GM18951 (cell line): Measurements from ENCODE around the gene AZU1.

Experiments used
- POLR2A ChIP-seq: IDR thresholded peaks from 4 replicates; pipeline ENCODE4 v1.6.1; 2011; ENCODE audit warnings: mild to moderate bottlenecking; ENCODE audit not compliant: insufficient read length, insufficient read depth; ENCODE audit errors: extremely low read depth
- in situ Hi-C: fragments of 300-500 bp; cut with MboI; formaldehyde crosslinking; loops from one replicate; pipeline ENCODE4 v1.12.0; 2022; ENCODE audit warnings: low sequenced_read_pairs, mixed read lengths, inconsistent platforms; ENCODE audit not compliant: unreplicated experiment

Gene AZU1

DNA sequence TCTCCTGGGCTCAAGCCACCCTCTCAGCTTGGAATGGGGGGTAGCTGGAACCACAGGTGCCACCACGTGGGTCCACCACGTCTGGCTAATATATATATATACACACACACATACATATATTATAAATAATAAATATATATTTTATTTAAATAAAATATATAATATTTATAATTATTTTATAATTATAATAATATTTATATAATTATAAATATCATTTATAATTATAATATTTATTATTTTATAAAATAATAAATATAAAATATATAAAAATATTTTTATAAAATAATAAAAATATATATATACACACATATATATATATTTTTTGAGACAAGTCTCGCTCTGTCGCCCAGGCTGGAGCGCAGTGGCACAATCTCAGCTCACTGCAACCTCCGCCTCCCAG is 26.9 kb downstream of the AZU1 start:
- TF ChIP-seq POLR2A = no peak
- in situ Hi-C loops = no loop called here

DNA sequence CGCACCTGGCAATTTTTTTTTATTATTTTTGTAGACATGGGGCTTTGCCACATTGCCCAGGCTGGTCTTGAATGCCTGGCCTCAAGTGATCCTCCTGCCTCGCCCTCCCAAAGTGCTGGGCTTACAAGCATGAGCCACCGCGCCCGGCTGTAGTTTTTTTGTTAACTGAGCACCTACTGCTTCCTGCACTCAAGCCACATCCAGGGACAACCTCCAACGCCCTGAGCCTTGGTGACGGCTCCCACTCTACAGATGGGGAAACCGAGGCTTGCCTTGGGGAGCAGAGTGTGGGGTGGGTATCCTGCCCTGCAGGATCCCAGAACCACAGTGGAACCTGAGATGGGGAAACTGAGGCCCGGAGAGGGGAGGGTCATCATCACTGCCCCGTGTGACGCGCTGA is 27.5 kb downstream of the AZU1 start:
- in situ Hi-C loops = no loop called here
- no peak for TF ChIP-seq POLR2A

DNA sequence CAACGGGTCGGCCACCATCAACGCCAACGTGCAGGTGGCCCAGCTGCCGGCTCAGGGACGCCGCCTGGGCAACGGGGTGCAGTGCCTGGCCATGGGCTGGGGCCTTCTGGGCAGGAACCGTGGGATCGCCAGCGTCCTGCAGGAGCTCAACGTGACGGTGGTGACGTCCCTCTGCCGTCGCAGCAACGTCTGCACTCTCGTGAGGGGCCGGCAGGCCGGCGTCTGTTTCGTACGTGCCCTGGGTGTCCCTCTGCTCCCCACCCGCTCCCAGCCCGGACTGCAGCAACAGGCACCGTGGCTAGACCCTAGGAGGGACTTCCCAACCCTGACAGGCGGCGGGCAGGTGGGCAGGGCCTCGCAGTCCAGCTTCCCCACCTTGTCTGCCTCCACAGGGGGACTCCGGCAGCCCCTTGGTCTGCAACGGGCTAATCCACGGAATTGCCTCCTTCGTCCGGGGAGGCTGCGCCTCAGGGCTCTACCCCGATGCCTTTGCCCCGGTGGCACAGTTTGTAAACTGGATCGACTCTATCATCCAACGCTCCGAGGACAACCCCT is 28.0 kb downstream of the AZU1 start:
- no peak for TF ChIP-seq POLR2A
- in situ Hi-C loops = no loop called here

DNA sequence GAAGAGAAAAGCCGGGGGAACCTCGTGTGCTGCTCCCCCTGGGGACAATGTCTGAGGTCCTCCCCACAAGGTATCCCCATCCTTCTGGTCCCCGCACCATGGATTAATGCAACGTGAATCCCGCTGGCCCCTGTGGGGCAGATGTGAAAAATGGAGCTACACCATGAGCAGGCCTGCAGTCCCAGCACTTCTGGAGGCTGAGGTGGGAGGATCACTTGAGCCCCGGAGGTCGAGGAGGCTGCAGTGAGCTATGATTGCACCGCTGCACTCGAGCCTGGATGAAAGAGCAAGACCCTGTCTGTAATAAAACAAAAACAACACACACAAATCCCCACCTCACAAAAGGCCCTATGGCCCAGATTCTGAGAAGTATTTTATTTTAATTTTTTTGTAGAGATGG is 30.6 kb downstream of the AZU1 start:
- no peak for TF ChIP-seq POLR2A
- in situ Hi-C loops = no loop called here

DNA sequence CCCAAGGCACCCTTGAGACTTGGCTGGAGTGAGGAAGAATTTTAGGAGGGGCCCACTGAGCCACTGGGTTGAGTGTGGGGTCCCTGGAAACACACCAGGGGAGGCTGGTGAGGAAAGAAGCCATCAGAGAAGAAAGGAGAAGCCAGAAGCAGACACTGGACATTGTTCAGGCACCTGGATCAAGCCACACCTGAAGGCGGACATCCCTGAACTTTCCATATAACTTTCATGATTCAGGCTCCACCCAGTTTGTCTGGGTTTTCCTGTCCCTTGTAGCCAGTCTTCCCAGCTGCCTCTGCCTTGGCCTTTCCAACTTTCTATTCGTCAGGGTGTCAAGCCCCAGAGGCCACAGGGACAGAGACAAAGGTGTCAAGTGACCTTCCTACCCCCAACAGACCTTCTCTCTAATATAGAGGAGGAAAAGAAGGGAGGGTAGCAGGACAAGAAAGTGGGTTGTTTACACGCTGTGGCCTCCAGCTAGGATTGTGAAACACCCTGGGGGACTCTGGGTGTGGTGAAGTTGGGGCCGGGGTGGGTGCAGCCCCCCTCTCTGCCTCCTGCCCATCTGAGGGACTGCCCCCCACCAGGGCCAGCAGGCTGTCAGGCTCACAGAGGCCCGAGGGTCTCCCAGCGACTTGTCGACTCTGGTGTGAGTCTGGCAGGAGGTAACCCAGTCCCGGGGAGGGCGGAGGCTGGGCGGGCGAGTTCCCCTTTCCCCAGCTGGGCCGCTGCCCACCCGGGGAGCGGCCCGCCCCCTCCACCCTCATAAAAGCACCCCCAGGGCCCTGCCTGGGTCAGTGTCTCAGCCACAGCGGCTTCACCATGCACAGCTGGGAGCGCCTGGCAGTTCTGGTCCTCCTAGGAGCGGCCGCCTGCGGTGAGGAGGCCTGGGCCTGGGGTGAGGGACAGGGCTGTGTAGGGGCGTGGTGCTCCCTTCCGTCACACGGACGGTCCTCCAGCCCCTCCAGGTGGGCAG is 31.5 kb downstream of the AZU1 start, which contains the start of gene CFD:
CFD (plus strand) TSS at position 797 of the 976 bp plus-strand sequence; CDS start at position 823, 26 bp downstream.
- TF ChIP-seq POLR2A = no peak
- in situ Hi-C loops = no loop called here

DNA sequence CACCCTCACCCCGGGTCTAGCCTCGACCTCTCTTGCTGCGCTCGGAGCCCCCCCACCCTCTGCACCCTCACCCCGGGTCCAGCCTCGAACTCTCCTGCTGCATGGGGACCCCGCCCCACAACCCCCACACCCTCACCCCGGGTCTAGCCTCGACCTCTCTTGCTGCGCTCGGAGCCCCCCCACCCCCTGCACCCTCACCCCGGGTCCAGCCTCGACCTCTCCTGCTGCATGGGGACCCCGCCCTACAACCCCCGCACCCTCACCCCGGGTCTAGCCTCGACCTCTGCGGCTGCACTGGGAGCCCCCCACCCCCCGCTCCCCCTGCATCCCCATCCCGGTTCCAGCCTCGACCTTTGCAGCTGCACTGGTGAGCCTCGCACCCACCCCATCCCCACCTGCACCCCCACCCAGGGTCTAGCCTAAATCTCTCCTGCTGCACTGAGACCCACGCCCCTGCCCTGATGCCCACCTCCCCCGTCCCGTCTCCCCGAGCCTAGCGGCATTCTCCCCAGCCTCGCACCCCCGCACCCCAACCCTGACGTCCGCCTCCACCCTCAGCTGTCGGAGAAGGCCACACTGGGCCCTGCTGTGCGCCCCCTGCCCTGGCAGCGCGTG is 33.6 kb downstream of the AZU1 start:
- no peak for TF ChIP-seq POLR2A
- in situ Hi-C loops = loop anchor here (10.0 kb wide), 2 partner anchors 54 to 124 kb away; partner anchors contain the start of genes KISS1R, R3HDM4 and WDR18

DNA sequence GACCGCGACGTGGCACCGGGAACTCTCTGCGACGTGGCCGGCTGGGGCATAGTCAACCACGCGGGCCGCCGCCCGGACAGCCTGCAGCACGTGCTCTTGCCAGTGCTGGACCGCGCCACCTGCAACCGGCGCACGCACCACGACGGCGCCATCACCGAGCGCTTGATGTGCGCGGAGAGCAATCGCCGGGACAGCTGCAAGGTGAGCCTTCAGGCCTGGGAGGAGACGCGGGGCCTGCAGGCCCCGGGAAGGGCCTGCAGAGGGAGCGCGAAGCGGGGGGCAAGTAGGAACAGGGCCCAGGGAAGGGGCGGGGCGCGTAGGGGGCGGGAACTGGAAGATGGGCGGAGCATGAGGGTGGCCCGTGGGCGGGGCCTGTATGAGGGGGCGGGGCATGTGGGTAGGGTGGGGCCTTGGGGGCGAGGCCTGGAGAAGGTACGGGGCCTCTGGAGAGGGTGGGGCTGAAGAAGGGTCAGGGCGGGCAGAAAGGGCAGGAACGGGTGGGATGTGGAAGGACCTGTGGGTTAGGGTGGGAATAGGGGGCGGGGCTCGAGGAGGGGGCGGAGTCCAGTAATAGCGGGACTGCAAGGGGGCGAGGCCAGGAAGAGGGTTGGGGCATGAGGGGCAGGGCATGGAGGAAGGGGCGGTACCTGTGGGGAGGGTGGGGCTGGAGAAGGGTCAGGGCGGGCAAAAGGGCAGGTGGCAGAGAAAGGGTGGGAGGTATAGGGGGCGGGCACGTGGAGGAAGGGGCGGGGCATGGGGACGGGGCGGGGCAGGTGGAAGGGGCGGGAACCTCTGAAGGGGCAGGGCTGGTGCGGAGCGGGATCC is 34.3 kb downstream of the AZU1 start:
- in situ Hi-C loops = loop anchor here (10.0 kb wide), 2 partner anchors 53 to 123 kb away; partner anchors contain the start of genes KISS1R, R3HDM4 and WDR18
- no peak for TF ChIP-seq POLR2A

DNA sequence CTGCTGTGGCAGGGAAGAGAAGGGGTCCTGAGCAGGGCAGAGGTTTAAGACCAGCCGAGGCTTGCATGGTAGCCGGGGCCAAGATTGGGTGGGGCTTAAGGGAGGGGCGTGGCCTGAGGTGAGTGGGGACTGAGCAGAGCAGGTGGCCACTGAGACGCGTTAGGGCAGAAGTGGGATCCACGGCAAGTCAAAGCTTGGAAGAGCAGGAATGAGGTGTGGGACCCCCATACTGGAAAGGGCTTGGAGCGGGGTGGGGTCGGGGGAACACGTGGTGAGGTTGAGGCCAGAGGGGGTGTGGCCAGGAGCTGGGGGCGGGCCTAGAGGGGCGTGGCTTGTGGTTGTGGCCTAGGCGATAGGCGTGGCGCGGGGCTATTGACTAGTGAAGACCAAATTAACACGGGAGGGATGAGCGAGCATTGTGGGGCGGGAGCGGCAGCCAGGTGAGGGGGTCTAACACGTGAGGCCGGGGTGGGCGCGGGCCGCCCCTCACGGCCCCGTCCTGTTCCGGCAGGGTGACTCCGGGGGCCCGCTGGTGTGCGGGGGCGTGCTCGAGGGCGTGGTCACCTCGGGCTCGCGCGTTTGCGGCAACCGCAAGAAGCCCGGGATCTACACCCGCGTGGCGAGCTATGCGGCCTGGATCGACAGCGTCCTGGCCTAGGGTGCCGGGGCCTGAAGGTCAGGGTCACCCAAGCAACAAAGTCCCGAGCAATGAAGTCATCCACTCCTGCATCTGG is 35.1 kb downstream of the AZU1 start:
- TF ChIP-seq POLR2A = no peak
- in situ Hi-C loops = loop anchor here (10.0 kb wide), 2 partner anchors 52 to 122 kb away; partner anchors contain the start of genes KISS1R, R3HDM4 and WDR18

DNA sequence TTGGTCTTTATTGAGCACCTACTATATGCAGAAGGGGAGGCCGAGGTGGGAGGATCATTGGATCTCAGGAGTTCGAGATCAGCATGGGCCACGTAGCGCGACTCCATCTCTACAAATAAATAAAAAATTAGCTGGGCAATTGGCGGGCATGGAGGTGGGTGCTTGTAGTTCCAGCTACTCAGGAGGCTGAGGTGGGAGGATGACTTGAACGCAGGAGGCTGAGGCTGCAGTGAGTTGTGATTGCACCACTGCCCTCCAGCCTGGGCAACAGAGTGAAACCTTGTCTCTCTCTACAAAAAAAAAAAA is 35.6 kb downstream of the AZU1 start:
- TF ChIP-seq POLR2A = no peak
- in situ Hi-C loops = loop anchor here (10.0 kb wide), 2 partner anchors 52 to 122 kb away; partner anchors contain the start of genes KISS1R, R3HDM4 and WDR18

DNA sequence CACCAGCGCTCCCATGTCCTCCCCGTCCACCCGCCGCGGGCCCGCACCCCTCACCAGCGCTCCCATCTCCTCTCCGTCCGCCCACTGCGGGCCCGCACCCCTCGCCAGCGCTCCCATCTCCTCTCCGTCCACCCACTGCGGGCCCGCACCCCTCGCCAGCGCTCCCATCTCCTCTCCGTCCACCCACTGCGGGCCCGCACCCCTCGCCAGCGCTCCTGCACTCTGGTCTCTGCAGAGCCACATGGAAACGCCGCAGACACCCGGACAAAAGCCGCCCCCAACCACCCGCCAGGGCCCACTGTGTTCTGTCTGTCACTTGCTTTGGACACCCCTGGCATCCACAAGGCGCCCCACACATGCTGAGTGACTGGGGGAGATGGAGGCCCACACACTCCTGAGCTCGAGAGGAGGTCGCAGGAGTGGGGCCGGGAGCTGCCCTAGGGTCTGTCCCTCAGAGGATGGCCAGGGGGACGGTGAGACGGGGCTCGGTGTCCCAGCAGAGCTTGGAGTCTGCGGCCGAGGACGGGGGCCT is 39.2 kb downstream of the AZU1 start:
- in situ Hi-C loops = loop anchor here (10.0 kb wide), 2 partner anchors 48 to 118 kb away; partner anchors contain the start of genes KISS1R, R3HDM4 and WDR18
- no peak for TF ChIP-seq POLR2A

DNA sequence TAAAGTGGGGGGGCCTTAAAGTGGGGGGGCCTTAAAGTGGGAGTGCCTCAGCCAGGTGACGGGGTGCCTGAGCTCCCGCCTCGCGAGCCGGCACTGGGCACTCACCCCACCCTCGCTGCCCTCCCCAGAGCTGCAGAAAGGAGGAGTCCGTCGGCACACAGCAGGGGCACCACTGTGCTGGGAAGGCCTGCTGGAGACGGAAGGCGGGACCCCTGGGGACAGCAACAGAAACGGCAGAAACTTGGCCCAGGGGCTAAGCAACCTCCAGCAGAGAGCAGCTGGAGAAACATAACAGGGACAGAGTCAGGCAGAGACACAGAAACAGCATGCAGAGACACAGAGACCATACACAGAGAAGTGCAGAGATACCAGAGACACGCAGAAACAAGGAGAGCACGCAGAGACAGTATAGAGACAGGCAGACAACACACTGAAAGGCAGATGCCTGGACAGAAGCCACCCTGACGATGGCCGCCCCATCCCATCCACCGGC is 39.7 kb downstream of the AZU1 start:
- in situ Hi-C loops = loop anchor here (10.0 kb wide), 2 partner anchors 47 to 117 kb away; partner anchors contain the start of genes KISS1R, R3HDM4 and WDR18
- no peak for TF ChIP-seq POLR2A
